Measurements from ENCODE around the gene NUP54. TPM values are rescaled to one million over a fixed set of nuclear protein-coding genes. Genes with fewer than 3 reads are reported as not detected.

Gene NUP54
- total and polyA plus RNA-seq, 2 of the 8 experiments (the other 6 are each of a cell fraction or from before 2014, with no cell fraction given), result 51.4 to 103 TPM

GRCh38 chr4:76141241-76141640, 7.0 kb downstream of the NUP54 start (continued):
- TF ChIP-seq MAX (IDR thresholded peaks at IDR 0.05) (no peak), USF2 (IDR thresholded peaks at IDR 0.05; ENCODE audit: low read length) (no peak), CBX8 (IDR thresholded peaks at IDR 0.05; ENCODE audit: borderline replicate concordance, low read depth, low read length) (no peak)

Measured in H1 (cell line).